ENCODE results near the gene BCLAF3. TPM values are rescaled to one million over a fixed set of nuclear protein-coding genes. Genes with fewer than 3 reads are reported as not detected.

BCLAF3 gene
- total RNA-seq, result 3.1 and 6.8 TPM in 2 replicates

DNA sequence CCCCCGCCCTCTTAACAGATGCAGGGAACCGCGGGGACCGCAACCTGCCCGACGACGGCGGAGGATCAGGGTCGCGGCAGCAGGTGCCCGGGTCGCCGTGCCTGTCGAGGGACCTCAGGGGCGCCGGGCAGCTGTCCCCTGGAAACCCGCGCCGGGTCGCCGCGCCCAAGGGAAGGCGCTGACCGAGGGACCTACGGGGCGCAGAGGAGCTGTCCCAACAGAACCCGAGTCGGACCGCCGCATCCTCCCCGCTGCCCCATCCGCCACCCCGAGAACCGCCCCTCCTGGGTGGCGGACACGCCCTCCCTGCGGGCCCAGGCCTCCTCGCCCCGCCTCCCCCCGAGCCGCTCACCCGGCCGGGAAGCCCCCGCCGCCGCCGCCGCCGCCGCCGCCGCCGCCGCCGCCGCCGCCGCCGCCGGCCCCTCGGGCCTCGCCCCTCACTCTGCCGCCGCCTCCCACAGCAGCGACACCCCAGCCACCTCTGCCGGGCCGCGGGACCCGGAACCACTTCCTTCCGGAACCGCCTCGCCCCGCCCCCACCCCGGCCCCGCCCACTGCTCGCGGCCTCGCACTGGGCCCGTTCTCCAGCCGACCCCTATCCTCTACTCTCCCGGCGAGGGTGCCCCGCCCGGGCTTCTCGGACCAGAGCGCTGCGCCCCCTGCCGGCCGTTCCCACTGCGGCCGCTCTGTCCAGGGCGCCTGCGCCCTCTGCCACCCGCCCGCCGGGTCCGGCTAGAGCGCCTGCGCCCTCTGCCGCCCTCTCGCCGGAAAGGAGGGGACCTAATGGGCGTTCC, at the start of gene BCLAF3:
TSS of gene BCLAF3 (minus strand) at position 506 of the 794 bp plus-strand sequence. CDS start 20,797 bp downstream, outside the sequence.

Other genes with a start within 250 kb of the BCLAF3 start
- gene SH3KBP1, start 103.5 kb downstream of the BCLAF3 start, total RNA-seq, result 13.8 and 23.6 TPM in 2 replicates
- 0.38 and 0.56 TPM in 2 replicates for gene MAP7D2, start 125.8 kb upstream of the BCLAF3 start, total RNA-seq
- 28.8 and 55.2 TPM in 2 replicates for gene EIF1AX, start 150.8 kb upstream of the BCLAF3 start, total RNA-seq

Measured in regular cardiac myocyte (primary cell).